ENCODE data around the gene GRIA3. TPM values are rescaled to one million over a fixed set of nuclear protein-coding genes. Genes with fewer than 3 reads are reported as not detected.
"Not testable (repeated sequence)": the region's sequence is repeated elsewhere in the genome, so short reads cannot be mapped to it uniquely, and the experiment has no call there.

GRIA3 gene
- total RNA-seq, 1 experiment from 2014 or later: 3.8 TPM

GRCh38 chrX:123525123-123525725 is 341.1 kb downstream of the GRIA3 start (continued):
- TF ChIP-seq, protein P1, sequence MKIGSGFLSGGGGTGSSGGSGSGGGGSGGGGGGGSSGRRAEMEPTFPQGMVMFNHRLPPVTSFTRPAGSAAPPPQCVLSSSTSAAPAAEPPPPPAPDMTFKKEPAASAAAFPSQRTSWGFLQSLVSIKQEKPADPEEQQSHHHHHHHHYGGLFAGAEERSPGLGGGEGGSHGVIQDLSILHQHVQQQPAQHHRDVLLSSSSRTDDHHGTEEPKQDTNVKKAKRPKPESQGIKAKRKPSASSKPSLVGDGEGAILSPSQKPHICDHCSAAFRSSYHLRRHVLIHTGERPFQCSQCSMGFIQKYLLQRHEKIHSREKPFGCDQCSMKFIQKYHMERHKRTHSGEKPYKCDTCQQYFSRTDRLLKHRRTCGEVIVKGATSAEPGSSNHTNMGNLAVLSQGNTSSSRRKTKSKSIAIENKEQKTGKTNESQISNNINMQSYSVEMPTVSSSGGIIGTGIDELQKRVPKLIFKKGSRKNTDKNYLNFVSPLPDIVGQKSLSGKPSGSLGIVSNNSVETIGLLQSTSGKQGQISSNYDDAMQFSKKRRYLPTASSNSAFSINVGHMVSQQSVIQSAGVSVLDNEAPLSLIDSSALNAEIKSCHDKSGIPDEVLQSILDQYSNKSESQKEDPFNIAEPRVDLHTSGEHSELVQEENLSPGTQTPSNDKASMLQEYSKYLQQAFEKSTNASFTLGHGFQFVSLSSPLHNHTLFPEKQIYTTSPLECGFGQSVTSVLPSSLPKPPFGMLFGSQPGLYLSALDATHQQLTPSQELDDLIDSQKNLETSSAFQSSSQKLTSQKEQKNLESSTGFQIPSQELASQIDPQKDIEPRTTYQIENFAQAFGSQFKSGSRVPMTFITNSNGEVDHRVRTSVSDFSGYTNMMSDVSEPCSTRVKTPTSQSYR (CRISPR knock-in tag; IDR thresholded peaks at IDR 0.05): no peak
- no peak for TF ChIP-seq NR2C2 (CRISPR knock-in tag; IDR thresholded peaks at IDR 0.05)
- no peak for TF ChIP-seq KAT7 (CRISPR knock-in tag; IDR thresholded peaks at IDR 0.05; ENCODE audit: borderline replicate concordance)
- no peak for TF ChIP-seq PREB (CRISPR knock-in tag; IDR thresholded peaks at IDR 0.05; ENCODE audit: borderline replicate concordance)
- TF ChIP-seq, protein P2, sequence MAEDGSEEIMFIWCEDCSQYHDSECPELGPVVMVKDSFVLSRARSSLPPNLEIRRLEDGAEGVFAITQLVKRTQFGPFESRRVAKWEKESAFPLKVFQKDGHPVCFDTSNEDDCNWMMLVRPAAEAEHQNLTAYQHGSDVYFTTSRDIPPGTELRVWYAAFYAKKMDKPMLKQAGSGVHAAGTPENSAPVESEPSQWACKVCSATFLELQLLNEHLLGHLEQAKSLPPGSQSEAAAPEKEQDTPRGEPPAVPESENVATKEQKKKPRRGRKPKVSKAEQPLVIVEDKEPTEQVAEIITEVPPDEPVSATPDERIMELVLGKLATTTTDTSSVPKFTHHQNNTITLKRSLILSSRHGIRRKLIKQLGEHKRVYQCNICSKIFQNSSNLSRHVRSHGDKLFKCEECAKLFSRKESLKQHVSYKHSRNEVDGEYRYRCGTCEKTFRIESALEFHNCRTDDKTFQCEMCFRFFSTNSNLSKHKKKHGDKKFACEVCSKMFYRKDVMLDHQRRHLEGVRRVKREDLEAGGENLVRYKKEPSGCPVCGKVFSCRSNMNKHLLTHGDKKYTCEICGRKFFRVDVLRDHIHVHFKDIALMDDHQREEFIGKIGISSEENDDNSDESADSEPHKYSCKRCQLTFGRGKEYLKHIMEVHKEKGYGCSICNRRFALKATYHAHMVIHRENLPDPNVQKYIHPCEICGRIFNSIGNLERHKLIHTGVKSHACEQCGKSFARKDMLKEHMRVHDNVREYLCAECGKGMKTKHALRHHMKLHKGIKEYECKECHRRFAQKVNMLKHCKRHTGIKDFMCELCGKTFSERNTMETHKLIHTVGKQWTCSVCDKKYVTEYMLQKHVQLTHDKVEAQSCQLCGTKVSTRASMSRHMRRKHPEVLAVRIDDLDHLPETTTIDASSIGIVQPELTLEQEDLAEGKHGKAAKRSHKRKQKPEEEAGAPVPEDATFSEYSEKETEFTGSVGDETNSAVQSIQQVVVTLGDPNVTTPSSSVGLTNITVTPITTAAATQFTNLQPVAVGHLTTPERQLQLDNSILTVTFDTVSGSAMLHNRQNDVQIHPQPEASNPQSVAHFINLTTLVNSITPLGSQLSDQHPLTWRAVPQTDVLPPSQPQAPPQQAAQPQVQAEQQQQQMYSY (CRISPR knock-in tag; IDR thresholded peaks at IDR 0.05): no peak
- TF ChIP-seq ZNF121 (CRISPR knock-in tag; IDR thresholded peaks at IDR 0.05): no peak
- TF ChIP-seq GRHL2 (CRISPR knock-in tag; IDR thresholded peaks at IDR 0.05; ENCODE audit: insufficient replicate concordance, severe bottlenecking): no peak
- no peak for TF ChIP-seq ZNF396 (CRISPR knock-in tag; IDR thresholded peaks at IDR 0.05; ENCODE audit: borderline replicate concordance)
- TF ChIP-seq CREB1 (CRISPR knock-in tag; IDR thresholded peaks at IDR 0.05): no peak
- TF ChIP-seq, protein P3, sequence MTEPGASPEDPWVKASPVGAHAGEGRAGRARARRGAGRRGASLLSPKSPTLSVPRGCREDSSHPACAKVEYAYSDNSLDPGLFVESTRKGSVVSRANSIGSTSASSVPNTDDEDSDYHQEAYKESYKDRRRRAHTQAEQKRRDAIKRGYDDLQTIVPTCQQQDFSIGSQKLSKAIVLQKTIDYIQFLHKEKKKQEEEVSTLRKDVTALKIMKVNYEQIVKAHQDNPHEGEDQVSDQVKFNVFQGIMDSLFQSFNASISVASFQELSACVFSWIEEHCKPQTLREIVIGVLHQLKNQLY (CRISPR knock-in tag; IDR thresholded peaks at IDR 0.05): no peak
- no peak for TF ChIP-seq ELF4 (CRISPR knock-in tag; IDR thresholded peaks at IDR 0.05; ENCODE audit: low read depth)

GRCh38 chrX:123530726-123531125 is 346.6 kb downstream of the GRIA3 start:
- H3K36me3 Mint-ChIP-seq; H3K27me3 Mint-ChIP-seq (ENCODE audit: low read depth); H3K27ac Mint-ChIP-seq; H3K4me3 Mint-ChIP-seq; POLR2A ChIA-PET; H3K4me1 Mint-ChIP-seq; DNase-seq (ENCODE audit: low spot score); ATAC-seq; CTCF ChIA-PET: not testable (repeated sequence)
- peaks cover 32% of the 10 kb centered on the region for H3K9me3 Mint-ChIP-seq
